HCT116 (cell line): ENCODE measurements around the gene SCARB1.

ENCODE experiments used
- CEBPB ChIP-seq: IDR thresholded peaks from 2 replicates; pipeline ENCODE4 v1.6.1; 2012; ENCODE audit warnings: low read depth
- CTCF ChIP-seq, 3 experiments: fragments of 200-600 bp in 1 of 3; sonication (generic) in 1 of 3; IDR thresholded peaks in 2 of 3; conservative IDR thresholded peaks in 1 of 3; 2 replicates each; pipeline ENCODE4 v1.5.1; 2012 to 2017; ENCODE audit warnings: low read depth in 2 of 3, low read length in 2 of 3, antibody characterized with exemption in 1 of 3, borderline replicate concordance in 1 of 3, control low read depth in 1 of 3, mild to moderate bottlenecking in 1 of 3, mixed read lengths in 1 of 3, mixed run types in 1 of 3, moderate library complexity in 1 of 3; ENCODE audit not compliant: insufficient read depth in 1 of 3
- EZH2 ChIP-seq: fragments of 200-600 bp; sonication (generic); IDR thresholded peaks from 2 replicates; pipeline ENCODE4 v1.6.1; 2017; ENCODE audit warnings: antibody characterized with exemption, mixed run types
- JUND ChIP-seq: IDR thresholded peaks from 2 replicates; pipeline ENCODE4 v1.6.1; 2012
- POLR2A ChIP-seq: IDR thresholded peaks from 2 replicates; pipeline ENCODE4 v1.7.0; 2011; ENCODE audit warnings: borderline replicate concordance; ENCODE audit not compliant: insufficient read depth, insufficient read length; ENCODE audit errors: extremely low read depth
- RAD21 ChIP-seq: IDR thresholded peaks from 2 replicates; pipeline ENCODE4 v1.6.1; 2012; ENCODE audit warnings: low read depth, mild to moderate bottlenecking
- REST ChIP-seq: IDR thresholded peaks from 2 replicates; pipeline ENCODE4 v1.6.1; 2012; ENCODE audit warnings: low read depth
- SIN3A ChIP-seq: IDR thresholded peaks from 2 replicates; pipeline ENCODE4 v1.6.1; 2012; ENCODE audit warnings: low read depth
- SP1 ChIP-seq: IDR thresholded peaks from 2 replicates; pipeline ENCODE4 v1.6.1; 2012; ENCODE audit warnings: low read depth
- YY1 ChIP-seq: IDR thresholded peaks from 2 replicates; pipeline ENCODE4 v1.6.1; 2011; ENCODE audit warnings: low read length, low read depth, moderate library complexity, mild to moderate bottlenecking; ENCODE audit not compliant: insufficient replicate concordance; ENCODE audit errors: extremely low read depth
- ZFX ChIP-seq: fragments of 450-650 bp; IDR thresholded peaks from 2 replicates; pipeline ENCODE4 v1.6.1; 2017
- TF ChIP-seq, protein P1 (sequence below): IDR thresholded peaks from 2 replicates; pipeline ENCODE4 v1.6.1; 2012

DNA sequence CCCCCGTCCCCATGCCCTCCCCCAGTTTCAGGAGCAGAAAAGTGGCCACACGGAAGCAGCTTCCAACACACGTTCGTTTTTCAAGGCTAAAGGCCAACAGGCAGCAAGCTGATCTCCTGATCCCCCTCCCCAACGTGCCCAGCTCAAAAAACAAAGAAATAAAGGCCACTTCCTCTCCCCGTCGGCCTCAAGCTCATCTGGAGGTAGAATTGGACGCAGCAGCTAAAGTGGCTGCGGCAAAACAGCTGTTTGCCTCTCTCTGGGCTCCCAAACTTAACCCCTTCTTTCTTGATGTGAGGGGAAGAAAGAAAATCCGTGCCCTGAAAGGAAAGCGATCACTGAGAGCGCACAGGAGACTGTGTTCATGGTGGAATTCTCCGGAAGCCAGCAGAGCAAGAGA, 66.3 kb downstream of the SCARB1 start:
- TF ChIP-seq CTCF (IDR thresholded peaks at IDR 0.05 in 2 of 3, conservative IDR thresholded peaks at IDR 0.05 in 1 of 3; ENCODE audit: borderline replicate concordance in 1 of 3, insufficient read depth in 1 of 3, low read depth in 2 of 3, low read length in 2 of 3): no peak
- no peak for TF ChIP-seq POLR2A
- no peak for TF ChIP-seq YY1
- TF ChIP-seq CEBPB: no peak
- no peak for TF ChIP-seq SIN3A
- no peak for TF ChIP-seq RAD21
- no peak for TF ChIP-seq EZH2
- TF ChIP-seq, protein P1, sequence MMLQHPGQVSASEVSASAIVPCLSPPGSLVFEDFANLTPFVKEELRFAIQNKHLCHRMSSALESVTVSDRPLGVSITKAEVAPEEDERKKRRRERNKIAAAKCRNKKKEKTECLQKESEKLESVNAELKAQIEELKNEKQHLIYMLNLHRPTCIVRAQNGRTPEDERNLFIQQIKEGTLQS: no peak
- no peak for TF ChIP-seq SP1
- TF ChIP-seq JUND: no peak
- TF ChIP-seq REST: no peak
- TF ChIP-seq ZFX: no peak
